T-helper 2 cell treated with Interferon-gamma antibody and Interleukin-4, amounts not matched to agents 100 ng/mL and 5 ng/mL, for 36 hours (primary cell): Measurements from ENCODE around the gene CALY. TPM values are rescaled to one million over a fixed set of nuclear protein-coding genes. Genes with fewer than 3 reads are reported as not detected.

Source experiments
- intact Hi-C: fragments of 100-400 bp; cut with micrococcal nuclease; formaldehyde crosslinking; loops from one replicate; pipeline ENCODE4 v1.15.1; 2023
- total RNA-seq: library from RNA; stranded (reverse); gene quantifications from 2 replicates; pipeline ENCODE4 v1.2.3, GENCODE V29; 2022

Gene CALY
- total RNA-seq, 1 donor from 2014 or later, result not detected

DNA sequence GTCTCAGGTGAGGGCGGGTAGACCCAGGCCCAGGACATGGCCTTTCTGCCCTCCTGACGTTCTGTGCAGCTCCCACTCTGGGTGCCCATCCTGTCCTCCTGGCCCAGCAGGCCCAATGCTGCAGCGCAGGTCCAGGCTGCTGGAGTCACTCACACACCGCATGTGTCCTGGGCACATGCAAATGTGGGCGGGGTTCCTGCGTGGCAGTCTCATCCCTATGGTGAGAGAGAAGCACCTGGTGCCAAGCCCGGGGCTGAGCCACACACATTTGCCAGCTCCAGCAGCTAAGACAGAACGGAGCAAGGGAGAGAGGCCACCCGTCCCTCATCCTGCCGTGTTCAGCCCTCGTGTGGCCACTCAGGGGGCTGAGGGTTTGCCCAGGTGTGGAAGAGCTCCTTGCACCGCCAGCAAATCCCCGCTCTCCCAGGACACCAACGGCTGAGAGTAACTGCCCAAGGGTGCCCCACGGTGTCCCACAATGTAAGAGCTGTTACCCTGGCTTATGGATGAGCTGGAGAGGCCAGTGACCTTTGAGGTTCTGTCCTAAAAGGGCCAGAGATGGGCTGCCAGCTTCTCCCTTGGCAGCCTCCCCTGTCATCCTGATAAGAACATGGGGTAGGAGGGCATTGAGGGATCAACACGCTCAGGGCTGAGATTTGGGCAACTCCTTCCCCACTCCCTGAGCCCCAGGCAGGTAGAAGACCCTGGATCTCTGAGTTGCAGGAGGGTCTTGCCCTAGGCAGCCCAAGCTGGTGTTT is 16.7 kb upstream of the CALY start:
- intact Hi-C loops, result no loop called here

DNA sequence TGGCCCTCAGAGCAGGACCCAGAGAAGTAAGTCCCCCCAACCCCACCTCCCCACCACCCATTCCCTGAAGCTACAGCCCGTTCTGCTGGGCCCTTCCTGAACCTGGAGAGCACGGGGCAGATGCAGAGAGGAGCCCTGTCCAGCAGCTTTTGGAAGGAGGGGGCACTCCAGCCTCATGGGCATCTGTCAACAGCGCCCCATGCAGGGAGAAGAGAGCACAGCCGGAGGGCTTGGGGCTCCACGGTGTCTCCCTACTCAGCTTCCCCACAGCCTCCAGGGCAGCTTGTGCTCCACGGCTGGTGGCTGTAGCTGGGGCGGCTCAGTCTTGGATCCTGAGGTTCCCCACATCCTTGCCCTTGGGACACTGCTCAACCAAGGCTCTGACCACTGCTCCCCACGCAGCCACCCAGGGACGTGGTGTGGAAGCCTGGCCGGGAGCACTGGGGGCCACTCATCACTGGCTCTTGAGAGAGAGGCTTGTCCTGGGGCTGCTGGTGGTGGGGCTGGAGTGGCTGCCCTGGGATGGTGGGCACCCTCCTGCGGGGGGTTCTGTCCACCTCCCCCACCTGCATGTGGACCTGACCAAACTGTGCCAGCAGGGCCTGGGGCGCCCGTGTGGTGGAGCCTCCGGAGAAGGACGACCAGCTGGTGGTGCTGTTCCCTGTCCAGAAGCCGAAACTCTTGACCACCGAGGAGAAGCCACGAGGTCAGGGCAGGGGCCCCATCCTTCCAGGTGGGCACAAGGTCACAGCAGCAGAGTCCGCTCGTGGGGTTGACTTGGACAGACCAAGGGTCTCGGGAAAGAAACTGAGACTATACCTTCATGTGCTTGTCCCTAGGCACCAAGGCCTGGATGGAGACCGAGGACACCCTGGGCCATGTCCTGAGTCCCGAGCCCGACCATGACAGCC is 15.0 kb upstream of the CALY start:
- intact Hi-C loops, result no loop called here

DNA sequence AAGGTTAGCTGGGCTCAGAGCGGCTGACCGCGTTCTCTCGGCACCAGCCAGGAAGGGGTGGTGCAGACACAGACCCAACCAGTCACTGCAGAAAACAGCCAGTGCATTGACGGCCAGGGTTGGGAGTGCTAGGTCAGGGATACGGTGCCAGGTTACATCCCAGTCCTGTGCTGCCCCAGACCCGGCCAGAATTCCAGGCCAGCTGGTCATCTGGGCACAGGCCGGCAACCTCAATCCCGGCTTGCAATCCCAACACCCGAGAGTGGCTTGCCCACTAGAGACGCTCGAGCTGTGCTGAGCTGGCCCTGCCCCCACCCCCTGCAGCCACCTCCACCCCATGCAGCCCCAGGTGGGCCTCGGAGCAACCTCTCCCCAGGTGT is 14.2 kb upstream of the CALY start:
- intact Hi-C loops, result no loop called here

DNA sequence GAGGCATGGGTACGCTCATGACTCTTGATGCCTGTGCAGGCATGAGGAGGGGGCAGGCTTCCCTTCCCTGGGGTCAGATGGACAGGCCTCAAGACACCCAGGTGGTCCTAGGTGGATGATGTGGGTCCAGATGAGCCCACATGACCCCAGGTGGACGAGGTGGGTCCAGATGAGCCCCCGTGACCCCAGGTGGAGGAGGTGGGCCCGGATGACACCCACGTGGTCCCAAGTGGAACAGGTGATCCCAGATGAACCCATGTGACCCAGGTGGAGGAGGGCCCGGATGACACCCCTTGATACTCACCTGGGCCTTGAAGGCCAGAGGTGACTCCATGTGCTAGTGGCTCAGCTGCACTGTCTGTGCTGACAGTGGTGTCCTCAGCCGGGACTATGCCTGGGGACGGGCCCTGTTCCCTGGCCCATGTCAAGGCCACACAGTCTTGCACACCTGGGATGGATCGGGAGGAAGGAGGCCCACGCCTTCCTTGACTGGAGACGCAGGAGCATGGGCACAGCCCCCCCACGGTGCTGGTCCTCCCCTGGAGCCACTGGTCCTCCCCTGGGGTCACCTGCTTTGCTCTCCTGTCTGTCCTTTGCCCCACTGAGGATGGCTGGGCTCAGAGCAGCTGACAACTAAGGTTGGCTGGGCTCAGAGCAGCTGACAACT is 13.7 kb upstream of the CALY start:
- intact Hi-C loops, result no loop called here

DNA sequence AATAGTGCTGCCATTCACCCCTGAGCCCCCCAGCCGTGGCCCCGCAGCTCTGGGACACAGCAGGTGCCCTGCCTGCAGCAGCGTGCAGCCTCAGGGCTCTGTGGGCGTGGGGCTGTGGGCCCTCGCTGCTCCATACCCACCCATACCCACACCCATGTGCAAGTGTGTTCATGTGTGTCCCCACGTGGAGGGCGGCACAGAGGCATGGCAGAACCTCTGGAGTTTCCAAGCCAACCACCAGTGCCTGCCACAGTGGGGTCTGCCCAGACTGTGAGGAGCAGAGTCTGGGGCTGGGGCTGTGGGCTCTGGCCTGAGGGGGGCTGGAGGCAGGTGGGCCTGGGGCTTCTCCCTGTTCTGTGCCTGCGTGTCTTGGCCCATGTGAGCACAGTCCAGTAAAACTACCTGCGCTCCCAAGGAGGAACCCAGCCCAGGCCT is 12.9 kb upstream of the CALY start:
- intact Hi-C loops, result no loop called here

DNA sequence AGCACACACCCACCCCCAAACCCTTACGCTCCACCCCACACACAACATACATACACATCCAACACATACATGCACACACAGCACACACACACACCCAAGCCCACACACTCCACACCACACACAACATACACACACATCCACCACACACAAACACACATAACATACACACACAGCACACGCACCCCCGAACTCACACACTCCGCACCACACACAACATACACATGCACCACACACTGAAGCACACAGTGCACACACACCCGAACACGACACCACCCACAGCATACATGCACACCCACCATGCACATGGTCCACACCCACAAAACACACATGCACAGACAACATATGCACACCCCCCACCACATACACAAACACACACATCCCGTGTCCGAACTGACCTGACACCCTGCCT is 12.5 kb upstream of the CALY start:
- intact Hi-C loops, result no loop called here

DNA sequence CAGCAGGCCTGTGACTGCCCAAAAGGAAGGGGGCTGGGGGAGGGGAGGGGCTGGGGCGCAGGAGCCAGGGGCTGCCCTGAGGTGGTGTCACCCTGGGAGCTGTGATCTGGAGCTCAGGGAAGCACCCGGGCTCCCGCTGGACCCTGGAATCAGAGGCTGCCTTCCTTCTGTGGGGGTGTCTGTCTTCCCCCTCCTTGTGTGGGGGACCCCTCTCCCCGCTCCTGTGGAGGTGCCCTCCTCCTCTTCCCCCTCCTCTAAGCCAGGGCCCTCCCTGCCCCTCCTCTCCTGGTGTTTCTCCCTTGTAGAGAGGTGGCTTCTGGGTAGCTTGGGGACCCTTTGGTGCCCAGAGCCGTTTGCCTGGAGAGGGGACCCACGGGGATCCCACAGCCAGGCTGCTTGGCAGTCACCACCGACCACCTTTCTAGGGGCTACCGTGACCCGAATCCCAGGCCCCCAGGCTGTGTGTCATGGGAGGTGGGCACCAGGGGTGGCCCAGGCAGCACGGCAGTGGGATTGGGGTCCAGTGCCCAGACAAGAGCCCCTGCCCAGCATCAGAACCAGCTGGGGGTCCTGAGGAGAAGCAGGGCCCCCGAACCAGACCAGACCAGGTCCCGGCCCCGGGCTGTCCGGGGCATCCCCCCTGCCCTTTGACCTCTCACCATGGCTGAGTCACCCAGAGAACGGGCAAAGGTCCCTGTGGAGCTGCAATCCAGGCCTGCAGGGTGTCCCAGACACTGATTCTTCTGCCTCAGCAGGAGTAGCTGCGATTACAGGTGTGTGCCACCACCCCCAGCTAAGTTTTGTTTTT is 11.2 kb upstream of the CALY start:
- intact Hi-C loops, result no loop called here

DNA sequence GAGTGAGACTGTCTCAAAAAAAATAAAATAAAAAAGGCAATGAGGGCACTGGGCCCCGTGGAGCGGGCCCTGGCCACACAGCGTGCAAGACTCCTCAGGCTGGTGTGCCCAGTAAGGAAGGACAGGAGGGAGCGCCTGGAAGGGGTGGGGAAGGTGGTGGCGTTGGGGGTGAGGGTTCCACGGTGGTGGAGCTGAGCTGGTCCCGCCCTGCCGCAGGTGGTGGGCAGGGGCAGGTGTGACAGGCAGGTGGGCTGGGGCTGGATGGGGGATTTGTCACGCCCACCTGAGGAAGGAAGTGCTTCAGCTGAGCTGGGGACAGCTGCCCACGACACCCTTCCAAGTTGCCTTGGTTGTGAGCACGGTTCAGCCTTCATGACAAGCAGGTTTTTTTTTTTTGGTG is 9.7 kb upstream of the CALY start:
- intact Hi-C loops, result no loop called here

DNA sequence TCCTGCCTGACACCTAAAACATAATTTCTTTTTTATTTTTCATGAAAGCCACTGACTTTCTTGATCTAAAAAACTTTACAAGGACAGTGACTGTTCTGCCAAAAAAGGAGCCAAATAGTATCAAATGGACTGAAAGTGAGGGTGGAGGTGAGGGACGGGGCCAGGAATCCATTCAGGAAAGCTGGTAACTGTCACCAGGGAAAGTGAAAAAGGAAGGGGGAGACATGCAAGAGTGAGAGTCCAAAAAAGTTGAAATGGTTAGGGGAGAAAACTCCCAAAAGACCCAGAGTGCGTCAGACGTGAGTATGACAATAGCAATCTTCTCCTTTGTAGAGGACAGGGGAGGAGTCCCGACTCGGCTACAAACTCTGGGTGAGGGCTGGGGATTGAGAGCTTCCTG is 7.5 kb upstream of the CALY start:
- intact Hi-C loops, result no loop called here

DNA sequence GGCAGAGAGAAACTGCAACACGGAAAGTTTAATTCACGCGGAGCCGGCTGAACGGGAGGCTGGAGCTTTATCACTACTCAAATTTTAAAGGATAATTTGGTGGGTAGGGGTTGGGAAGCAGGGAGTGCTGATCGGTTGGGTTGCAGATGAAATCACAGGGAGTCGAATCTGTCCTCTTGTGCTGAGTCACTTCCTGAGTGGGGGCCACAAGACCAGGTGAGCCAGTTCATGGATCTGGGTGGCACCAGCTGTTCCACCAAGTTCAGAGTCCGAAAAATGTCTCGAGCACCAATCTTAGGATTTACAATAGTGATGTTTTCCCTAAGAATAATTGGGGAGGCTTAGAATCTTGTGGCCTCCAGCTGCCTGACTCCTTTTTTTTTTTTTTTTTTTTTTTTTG is 6.9 kb upstream of the CALY start:
- intact Hi-C loops, result no loop called here

DNA sequence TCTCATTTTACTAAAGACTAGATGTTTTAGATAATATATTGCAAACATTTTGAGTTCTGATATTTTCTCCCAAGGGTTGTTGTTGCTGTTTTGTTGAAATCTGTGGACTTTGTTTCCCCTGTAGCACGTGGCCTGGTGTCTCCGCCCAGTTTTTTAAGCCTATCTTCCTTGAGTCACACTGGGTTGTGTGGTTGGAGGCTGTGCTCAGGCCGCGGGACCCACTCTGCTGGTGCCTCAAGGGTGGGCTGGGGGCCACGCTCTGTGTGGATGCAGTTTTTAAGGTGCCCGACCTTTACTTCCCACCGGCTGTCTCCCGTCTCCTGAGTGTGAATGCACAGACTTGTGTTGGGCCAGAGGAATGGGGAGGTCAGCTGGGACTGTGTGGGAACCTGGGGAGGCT is 6.2 kb upstream of the CALY start:
- intact Hi-C loops, result no loop called here

DNA sequence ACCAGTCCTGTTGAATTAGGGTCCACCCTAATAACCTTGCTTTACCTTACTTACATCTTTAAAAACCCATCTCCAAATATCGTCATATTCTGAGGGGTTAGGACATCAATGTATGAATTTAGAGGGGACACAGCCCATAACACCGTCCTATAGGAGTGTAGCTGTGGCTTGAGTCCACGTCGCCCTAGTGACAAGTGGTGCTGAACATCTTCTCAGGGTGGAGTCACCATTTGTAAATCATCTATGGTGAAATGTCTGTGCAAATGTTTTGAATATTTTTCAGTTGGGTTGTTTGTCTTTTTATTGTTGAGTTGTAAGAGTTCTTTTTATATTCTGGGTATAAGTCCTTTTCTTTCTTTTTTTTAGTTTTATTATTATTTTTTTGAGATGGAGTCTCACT is 5.3 kb upstream of the CALY start:
- intact Hi-C loops, result no loop called here

DNA sequence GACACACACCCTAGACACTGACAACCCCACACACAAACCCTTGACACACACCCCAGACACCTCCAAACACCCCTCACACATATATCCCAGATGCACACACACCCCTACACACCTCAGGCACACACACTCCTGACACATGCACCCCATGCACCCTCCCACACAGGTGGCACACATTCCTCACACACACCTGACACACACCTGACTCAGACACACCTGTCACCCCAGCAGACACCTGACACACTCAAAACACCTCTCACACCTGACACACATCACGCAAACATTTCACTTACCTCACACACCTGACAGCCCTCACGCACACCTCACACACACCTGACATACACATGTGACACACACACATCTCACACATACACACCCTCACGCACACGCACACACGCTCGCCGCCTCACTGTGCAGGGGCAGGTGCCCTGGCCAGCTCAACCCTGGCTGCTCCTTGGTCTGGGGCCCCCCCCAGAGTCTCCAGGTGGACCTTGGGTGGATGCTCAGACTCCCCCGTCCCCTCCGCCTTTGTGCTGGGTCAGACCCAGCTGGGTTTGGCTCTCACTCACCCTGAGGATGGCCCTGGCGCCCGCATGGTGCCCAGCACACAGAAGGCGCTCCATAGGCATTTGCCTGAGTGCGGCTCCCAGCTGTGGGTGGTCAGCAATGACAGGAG is 3.1 kb upstream of the CALY start:
- intact Hi-C loops, result no loop called here

DNA sequence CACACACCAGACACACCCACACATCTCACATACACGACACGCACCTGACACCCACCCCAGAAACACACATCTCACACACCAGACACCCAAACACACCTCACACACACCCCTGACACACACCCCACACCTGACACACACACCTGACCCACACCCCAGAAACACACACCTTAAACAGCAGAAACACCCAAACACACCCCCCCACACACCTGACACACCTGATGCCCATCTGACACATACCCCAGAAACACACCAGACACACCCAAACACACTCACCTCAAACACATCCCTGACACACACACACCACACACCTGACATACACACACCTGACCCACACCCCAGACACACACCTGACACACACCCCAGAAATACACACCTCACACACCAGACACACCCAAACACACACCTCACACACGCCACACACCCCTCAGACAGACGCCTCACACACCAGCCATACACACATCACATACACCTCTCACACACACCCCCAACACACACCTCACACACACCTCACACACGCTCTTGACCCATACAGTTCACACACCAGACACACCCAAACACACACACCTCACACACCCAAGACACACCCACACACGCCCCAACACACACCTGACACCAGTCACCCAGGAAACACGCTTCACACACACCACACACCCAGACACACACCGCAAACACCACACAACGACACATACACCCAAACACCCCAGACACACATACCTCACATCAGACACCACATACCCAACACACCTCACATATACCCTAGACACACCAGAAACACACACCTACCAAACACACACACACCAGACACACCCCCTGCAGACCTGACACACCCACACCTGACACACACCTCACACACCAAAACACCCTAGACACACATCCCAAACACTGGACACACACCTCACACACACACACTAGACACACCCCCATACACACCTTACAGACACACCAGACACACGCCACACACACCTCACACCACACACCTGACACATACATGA is 1.7 kb upstream of the CALY start:
- intact Hi-C loops, result no loop called here

DNA sequence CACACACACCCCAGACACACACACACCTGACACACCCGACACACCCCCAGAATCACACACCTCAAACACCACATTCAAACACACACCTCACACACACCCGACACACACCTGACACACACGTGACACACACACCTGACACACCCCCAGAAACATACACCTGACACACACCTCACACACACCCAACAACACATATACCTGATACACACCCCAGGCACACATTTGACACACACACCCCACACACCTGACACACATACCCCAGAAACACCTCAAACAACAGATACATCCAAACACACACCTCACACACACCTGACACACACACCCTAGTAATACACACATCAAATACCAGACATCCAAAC is 652 bp upstream of the CALY start:
- intact Hi-C loops, result no loop called here

DNA sequence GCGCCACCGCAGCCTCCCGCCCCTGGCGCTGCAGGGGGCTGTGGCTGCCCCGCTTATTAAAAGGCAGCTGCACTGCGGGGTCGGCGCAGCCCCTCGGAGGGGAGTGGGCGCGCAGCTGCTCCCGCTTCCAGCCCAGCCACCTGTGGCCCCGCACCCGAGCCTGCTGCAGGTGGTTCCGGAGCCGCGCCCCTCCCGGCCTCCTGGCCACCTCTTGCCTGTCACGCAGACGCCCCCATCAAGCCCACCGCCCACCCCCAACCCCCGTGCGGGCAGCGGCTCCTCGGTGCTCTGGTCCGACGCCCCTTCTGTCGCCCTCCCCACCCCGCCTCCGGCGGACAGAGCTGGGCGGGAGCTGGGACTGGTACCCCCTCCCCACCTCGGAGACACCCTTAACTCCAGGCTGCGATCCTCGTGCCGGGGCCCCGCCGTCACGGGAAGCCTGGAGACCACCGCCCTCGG is 549 bp downstream of the CALY start:
- intact Hi-C loops, result no loop called here

DNA sequence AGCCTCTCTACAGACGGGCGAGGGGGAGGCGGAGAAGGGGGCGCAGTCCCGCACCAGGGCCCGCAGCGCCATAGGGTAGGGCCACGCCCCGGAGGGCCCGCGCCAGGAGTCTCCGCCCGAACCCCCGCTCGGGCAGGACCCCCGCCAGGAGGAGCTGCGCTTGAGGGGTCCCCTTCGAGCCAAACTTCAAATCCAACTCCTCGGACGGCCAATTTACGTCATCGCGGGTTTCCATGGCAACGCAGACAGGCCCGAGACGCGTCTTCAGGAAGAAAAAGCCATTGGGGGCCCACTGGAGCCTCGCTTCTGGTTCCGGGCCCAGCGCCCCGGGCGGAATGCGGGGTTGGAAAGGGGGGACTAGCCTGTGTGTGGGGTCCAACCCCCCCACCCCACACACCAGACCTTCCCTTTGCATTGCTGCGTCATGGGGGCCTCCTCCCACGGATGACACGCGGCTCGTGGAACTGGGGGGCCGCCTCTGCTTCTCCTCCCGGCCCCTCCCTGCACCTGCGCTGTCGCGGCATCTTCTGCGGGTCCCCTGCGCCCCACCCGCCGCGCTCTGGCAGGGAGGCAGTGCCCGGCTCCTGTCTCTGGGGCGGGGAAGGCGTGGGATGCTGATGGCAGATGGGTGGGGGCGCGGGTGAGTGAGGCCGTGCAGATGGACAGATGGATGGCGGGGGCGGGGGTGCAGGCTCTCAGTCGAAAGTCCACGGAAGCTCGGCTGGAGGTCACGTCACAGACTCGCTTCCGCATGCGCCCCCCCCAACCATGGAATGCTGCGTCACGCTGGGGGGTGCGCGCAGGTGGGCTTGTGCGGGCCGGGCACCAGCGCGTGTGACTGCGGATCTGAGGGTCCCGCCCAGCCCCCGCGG is 1.2 kb downstream of the CALY start:
- intact Hi-C loops, result no loop called here

DNA sequence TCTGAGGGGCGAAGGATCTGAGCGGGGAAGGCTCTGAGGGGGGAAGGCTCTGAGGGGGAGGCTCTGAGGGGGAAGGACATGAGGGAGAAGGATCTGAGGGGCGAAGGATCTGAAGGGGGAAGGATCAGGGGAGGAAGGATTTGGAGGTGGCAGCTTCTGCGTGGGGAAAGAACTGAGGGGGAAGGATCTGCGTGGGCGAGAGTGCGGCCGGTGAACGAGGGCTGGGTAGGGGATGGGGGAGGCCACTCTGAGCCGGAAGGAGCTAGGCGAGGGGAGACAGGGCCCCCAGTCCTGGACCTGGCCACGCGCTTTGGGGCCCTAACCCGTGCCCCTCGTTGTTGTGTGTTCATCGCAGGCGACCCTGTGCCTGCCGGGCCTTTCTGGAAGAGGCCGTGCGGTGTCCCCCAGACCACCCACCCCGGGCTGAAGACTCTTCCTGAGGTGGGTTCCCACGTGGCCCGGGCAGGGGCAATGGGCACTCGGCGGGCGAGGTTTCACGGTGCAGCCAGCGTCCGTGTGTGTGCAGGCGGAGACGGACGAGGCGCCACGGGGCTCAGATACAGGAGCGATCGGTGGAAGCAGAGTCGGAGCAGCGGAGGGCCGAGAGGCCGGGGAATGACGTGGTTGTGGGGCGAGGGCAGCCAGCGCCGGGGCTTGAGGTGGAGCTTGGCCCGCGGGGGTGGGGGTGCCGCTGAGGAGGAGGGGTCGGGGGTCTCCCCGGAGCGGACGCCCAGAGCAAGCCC is 2.0 kb downstream of the CALY start:
- intact Hi-C loops, result no loop called here
